NCI-H82 treated with DMSO at 0.1 percent for 48 hours (cell line): ENCODE results near the gene ACTR10.

Experiments used
- DNase-seq: peaks from one replicate; lab custom pipeline; 2025; ENCODE audit not compliant: unreplicated experiment; lab: John Stamatoyannopoulos, UW

The ACTR10 gene

GRCh38 chr14:58278177-58278576, 78.2 kb downstream of the ACTR10 start:
- DNase-seq: no peak

- DNase-seq: no peak
Measured at GRCh38 chr14:58280954-58281787, 81.2 kb downstream of the ACTR10 start.

GRCh38 chr14:58281969-58282368, 82.0 kb downstream of the ACTR10 start:
- DNase-seq: no peak

- DNase-seq: no peak
Measured at GRCh38 chr14:58282925-58283593, 83.1 kb downstream of the ACTR10 start.

DNA sequence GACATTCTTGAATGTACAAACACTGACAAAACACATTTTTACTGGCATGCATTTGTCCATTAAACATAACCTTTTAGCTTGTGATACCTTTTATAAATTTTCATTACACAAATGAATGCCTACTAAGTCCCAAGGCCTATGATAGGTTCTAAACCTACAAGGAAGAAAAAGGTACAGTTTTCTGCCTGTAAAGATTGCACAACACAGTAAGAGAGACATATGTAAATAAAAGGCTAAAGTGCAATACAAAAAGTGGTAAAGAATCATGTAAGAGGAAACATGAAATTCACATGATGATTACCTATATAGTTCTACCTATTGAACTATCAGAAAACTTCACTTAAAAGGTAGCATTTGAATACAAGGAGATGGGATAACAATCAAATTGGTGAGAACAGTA, 83.8 kb downstream of the ACTR10 start:
- DNase-seq: no peak

DNA sequence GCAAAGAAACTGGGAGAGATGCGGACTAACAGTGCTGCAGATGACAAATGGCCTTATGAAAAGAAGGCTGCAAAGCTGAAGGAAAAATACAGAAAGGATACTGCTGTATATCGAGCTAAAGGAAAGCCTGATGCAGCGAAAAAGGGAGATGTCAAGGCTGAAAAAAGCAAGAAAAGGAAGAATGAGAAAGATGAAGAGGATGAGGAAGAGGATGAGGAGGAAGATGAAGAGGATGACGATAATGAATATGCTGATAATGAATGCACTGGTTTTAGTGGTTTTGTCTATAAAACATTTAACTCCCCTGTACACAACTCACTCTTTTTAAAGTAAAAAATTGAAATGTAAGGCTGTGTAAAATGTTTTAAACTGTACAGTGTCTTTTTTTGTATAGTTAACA, 85.2 kb downstream of the ACTR10 start:
- DNase-seq: no peak
